ENCODE data around the gene CFAP74.

- TF ChIP-seq CTCF (IDR thresholded peaks at IDR 0.05) (no peak), POLR2A (IDR thresholded peaks at IDR 0.05) (no peak)
These were observed 11.5 kb upstream of the CFAP74 start for GRCh38 chr1:2014741-2015735.

All from thyroid gland (tissue), 4 donors.